Esophagus muscularis mucosa (tissue), 4 donors: Measurements from ENCODE around the gene TRABD2A. TPM values are rescaled to one million over a fixed set of nuclear protein-coding genes. Genes with fewer than 3 reads are reported as not detected.

Source experiments
- DNase-seq: peaks from one replicate; pipeline ENCODE4 v3.0.0-alpha.2; 2017; ENCODE audit errors: extremely low spot score
- H3K27ac ChIP-seq, 4 donors: fragments of 200-600 bp; sonication (generic); replicated peaks in 1 of 4; 1 replicate in 3 of 4; 2 replicates in 1 of 4; pipeline ENCODE4 v1.5.1; 2016 to 2019; ENCODE audit warnings: mild to moderate bottlenecking in 1 of 4
- H3K27me3 ChIP-seq, 4 donors: fragments of 200-600 bp; sonication (generic); one replicate each; pipeline versions ENCODE4 v1.5.1 to v1.6.0; 2016 to 2019
- H3K36me3 ChIP-seq, 4 donors: fragments of 200-600 bp; sonication (generic); one replicate each; pipeline ENCODE4 v1.5.1; 2016 to 2019
- H3K4me1 ChIP-seq, 4 donors: fragments of 200-600 bp; sonication (generic); one replicate each; pipeline ENCODE4 v1.5.1; 2016 to 2019
- H3K4me3 ChIP-seq, 4 donors: fragments of 200-600 bp; sonication (generic); 1 replicate in 2 of 4; 2 replicates in 2 of 4; pipeline ENCODE4 v1.5.1; 2016 to 2019; ENCODE audit warnings: mild to moderate bottlenecking in 4 of 4, moderate library complexity in 1 of 4
- H3K9me3 ChIP-seq, 4 donors: fragments of 200-600 bp; sonication (generic); 1 replicate in 3 of 4; 2 replicates in 1 of 4; pipeline ENCODE4 v1.5.1; 2016 to 2019
- EP300 ChIP-seq: sonication (generic); formaldehyde crosslinking; IDR thresholded peaks from one replicate; pipeline ENCODE4 v1.6.1; 2017; ENCODE audit warnings: antibody characterized with exemption
- POLR2A ChIP-seq: fragments of 450-650 bp; IDR thresholded peaks from one replicate; pipeline ENCODE4 v1.6.1; 2017; ENCODE audit warnings: antibody characterized with exemption, moderate library complexity, mild to moderate bottlenecking, low read depth
- POLR2AphosphoS5 ChIP-seq, 2 donors: sonication (generic); formaldehyde crosslinking; IDR thresholded peaks; one replicate each; pipeline ENCODE4 v1.6.1; 2017; ENCODE audit warnings: antibody characterized with exemption in 2 of 2
- WGBS: methylation state at CpG from one replicate; pipeline ENCODE4 v1.1.5; 2018; 5-methylcytosine and 5-hydroxymethylcytosine counted together
- intact Hi-C: fragments of 100-400 bp; cut with DNase I; formaldehyde crosslinking; loops from one replicate; pipeline ENCODE4 v1.15.1; 2023
- total RNA-seq, 4 donors: library from RNA; depleted of rRNA; stranded (reverse); fragments of >200 nt; gene quantifications; one replicate each; pipeline versions ENCODE4 v1.1.0 to v1.2.1, GENCODE V29; 2016
- TF ChIP-seq, protein P1 (sequence below), 3 experiments: fragments of 200-600 bp in 2 of 3; fragments of 450-650 bp in 1 of 3; sonication (generic) in 2 of 3; IDR thresholded peaks; one replicate each; pipeline ENCODE4 v1.5.1; 2017 to 2019; ENCODE audit warnings: antibody characterized with exemption in 3 of 3, mild to moderate bottlenecking in 2 of 3, moderate library complexity in 1 of 3

Gene TRABD2A
- total RNA-seq, 4 donors from 2014 or later, result 1.2 to 3.0 (median 2.1) TPM

DNA sequence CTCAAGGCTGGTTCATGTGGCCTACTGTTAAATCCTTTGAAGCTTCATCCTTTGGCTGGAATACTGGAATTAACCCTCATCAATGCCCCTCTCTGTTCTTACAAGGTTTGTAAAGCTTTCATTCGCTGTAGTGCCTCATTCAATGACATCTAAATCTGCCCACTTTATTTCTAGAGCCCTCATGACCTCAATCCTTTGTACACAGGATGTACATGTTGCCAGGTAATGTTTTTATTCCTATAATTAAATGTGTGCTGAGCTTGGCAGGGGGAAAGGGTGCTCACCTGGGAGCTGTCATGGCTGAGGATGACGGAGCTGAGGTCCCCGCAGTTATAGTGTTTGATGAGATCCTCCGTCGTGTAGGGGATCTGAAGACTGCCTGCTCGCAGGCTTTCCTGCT lies 39.3 kb downstream of the TRABD2A start:
- no peak overlapping the region for H3K4me3 ChIP-seq
- peaks cover 0 to 14% (median 0%) of the 10 kb centered on the region in 4 donors for H3K9me3 ChIP-seq
- no peak for DNase-seq
- peaks cover 0 to 2% (median 0%) of the 10 kb centered on the region in 4 donors for H3K4me1 ChIP-seq
- WGBS, result 88% methylated on average over 6 of the region's 6 CpGs
- intact Hi-C loops, result no loop called here
- H3K36me3 ChIP-seq, result no peaks in the 10 kb centered on the region
- TF ChIP-seq, protein P1, sequence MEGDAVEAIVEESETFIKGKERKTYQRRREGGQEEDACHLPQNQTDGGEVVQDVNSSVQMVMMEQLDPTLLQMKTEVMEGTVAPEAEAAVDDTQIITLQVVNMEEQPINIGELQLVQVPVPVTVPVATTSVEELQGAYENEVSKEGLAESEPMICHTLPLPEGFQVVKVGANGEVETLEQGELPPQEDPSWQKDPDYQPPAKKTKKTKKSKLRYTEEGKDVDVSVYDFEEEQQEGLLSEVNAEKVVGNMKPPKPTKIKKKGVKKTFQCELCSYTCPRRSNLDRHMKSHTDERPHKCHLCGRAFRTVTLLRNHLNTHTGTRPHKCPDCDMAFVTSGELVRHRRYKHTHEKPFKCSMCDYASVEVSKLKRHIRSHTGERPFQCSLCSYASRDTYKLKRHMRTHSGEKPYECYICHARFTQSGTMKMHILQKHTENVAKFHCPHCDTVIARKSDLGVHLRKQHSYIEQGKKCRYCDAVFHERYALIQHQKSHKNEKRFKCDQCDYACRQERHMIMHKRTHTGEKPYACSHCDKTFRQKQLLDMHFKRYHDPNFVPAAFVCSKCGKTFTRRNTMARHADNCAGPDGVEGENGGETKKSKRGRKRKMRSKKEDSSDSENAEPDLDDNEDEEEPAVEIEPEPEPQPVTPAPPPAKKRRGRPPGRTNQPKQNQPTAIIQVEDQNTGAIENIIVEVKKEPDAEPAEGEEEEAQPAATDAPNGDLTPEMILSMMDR (IDR thresholded peaks at IDR 0.05), result no peak
- TF ChIP-seq POLR2AphosphoS5 (IDR thresholded peaks at IDR 0.05) (no peak), POLR2A (no peak), EP300 (no peak)
- no peaks in the 10 kb centered on the region for H3K27me3 ChIP-seq
- no peak overlapping the region for H3K27ac ChIP-seq

DNA sequence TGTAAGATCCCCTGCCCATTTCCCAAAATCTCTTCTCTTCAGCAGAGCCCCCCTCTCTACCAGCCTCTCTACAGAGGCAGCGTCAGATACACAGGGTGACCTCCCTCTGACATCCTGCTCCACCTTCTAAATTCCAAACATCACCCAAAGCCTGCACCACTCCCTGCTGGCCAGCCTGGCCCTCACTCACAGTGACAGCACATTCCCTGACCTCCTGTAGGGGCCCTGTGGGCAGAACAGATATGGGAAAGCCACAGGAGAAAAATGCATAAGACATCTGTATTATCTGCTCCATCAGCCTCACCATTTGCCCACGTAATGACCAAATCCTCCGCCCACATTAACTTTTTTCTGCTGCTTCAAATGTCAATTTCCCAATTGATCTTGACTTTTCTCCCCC lies 40.6 kb downstream of the TRABD2A start:
- WGBS, result 70% methylated on average over 3 of the region's 3 CpGs

DNA sequence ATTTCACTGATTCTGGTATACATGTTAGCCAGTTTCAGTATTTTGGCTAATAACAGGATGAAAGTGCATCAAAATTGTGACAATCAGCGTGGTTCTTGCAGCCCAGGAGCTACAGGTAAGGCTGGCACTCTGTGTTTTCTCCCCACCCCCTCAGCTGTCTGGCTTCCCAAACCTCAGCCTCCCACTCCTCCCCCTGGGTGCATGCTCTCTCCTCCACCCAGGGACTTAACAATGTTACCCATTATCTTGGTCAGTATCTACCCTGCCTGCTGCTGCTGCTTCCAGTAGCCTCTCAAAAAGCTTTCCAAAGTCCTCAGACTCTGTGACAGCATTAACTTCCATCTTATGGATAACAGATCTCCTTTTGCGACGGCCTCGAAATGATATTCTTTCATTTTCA lies 41.0 kb downstream of the TRABD2A start:
- H3K27me3 ChIP-seq, result no peaks in the 10 kb centered on the region
- H3K36me3 ChIP-seq, result no peaks in the 10 kb centered on the region
- no peak for DNase-seq
- intact Hi-C loops, result no loop called here
- no peak for TF ChIP-seq POLR2A
- TF ChIP-seq, protein P1 (IDR thresholded peaks at IDR 0.05), result no peak
- TF ChIP-seq EP300, result no peak
- peaks cover 0 to 28% (median 0%) of the 10 kb centered on the region in 4 donors for H3K9me3 ChIP-seq
- no peak overlapping the region for H3K4me3 ChIP-seq
- no peak overlapping the region for H3K27ac ChIP-seq
- WGBS, result 83% methylated on average over 4 of the region's 4 CpGs
- no peaks in the 10 kb centered on the region for H3K4me1 ChIP-seq

More for the DNA sequence above, 40.6 kb downstream of the TRABD2A start:
- intact Hi-C loops, result no loop called here
- Histone ChIP-seq H3K9me3 (peaks cover 0 to 23% (median 0%) of the 10 kb centered on the region in 4 donors), H3K36me3 (no peaks in the 10 kb centered on the region), H3K4me3 (no peak overlapping the region), H3K27ac (no peak overlapping the region), H3K27me3 (no peaks in the 10 kb centered on the region), H3K4me1 (no peaks in the 10 kb centered on the region)
- no peak for DNase-seq
- TF ChIP-seq EP300 (no peak), POLR2A (no peak), POLR2AphosphoS5 (IDR thresholded peaks at IDR 0.05) (no peak)
- TF ChIP-seq, protein P1 (IDR thresholded peaks at IDR 0.05), result no peak

DNA sequence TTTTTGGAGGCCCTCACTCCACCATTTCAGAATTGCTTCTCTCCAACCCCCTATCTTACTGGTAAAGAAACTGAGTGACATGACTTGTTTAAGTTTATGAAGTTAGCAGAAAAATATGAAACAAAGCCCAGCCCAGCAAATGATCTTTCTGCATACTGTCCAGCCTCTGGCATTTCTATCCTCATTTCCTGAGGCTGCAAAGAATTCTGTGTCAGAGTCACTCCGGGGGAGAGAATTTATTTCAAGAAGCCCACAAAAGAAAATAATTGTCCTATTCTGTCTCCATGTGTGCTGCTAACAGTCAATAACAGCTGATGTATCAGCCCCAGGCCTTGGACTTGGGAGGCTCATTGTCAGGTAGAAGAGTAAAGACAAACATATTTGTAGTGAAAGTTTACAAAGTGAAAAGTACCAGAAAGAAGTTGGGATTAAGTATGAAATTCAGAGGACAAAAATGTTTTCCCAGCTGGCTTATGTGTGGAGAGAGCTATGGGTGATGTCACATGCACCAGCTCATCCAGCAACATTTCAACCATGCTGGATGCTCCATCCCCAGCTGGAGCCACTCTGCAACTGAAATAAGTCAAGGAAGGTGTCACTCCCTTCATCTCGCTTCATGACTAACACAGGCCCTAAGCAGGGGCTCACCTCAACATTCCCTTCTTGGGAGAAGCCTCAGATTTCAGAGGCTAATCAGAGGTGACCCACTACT lies 42.3 kb downstream of the TRABD2A start:
- no peak for DNase-seq
- intact Hi-C loops, result no loop called here
- Histone ChIP-seq H3K4me1 (no peaks in the 10 kb centered on the region), H3K36me3 (no peaks in the 10 kb centered on the region), H3K4me3 (no peak overlapping the region), H3K27ac (no peak overlapping the region), H3K27me3 (no peaks in the 10 kb centered on the region), H3K9me3 (peaks cover 0 to 32% (median 0%) of the 10 kb centered on the region in 4 donors)
- WGBS, result 51% methylated on average over 2 of the region's 2 CpGs
- TF ChIP-seq, protein P1 (IDR thresholded peaks at IDR 0.05), result no peak
- TF ChIP-seq POLR2A (no peak), POLR2AphosphoS5 (IDR thresholded peaks at IDR 0.05) (no peak), EP300 (no peak)
